Transverse colon (tissue), 4 donors: ENCODE results near the gene SYTL4. TPM values are rescaled to one million over a fixed set of nuclear protein-coding genes. Genes with fewer than 3 reads are reported as not detected.
"Not testable (repeated sequence)": the region's sequence is repeated elsewhere in the genome, so short reads cannot be mapped to it uniquely, and the experiment has no call there.

ENCODE experiments used
- DNase-seq: peaks from one replicate; pipeline ENCODE4 v3.0.0-alpha.2; 2019
- H3K27ac ChIP-seq, 4 donors: fragments of 200-600 bp; sonication (generic); 2 replicates each; pipeline ENCODE4 v1.5.1; 2016 to 2018; ENCODE audit warnings: inconsistent platforms in 4 of 4
- H3K27me3 ChIP-seq: fragments of 200-600 bp; sonication (generic); 2 replicates; pipeline ENCODE4 v1.5.1; 2017; ENCODE audit warnings: inconsistent platforms
- H3K36me3 ChIP-seq, 4 donors: fragments of 200-600 bp; sonication (generic); 2 replicates each; pipeline ENCODE4 v1.5.1; 2017 to 2019; ENCODE audit warnings: inconsistent platforms in 4 of 4
- H3K4me1 ChIP-seq, 4 donors: fragments of 200-600 bp; sonication (generic); 2 replicates each; pipeline ENCODE4 v1.5.1; 2017 to 2020; ENCODE audit warnings: inconsistent platforms in 4 of 4
- H3K4me3 ChIP-seq, 4 donors: fragments of 200-600 bp; sonication (generic); 1 replicate in 1 of 4; 2 replicates in 3 of 4; pipeline versions ENCODE4 v1.5.1 to v1.6.1; 2017 to 2019; ENCODE audit warnings: inconsistent platforms in 4 of 4
- H3K9me3 ChIP-seq, 2 donors: fragments of 200-600 bp; sonication (generic); 2 replicates each; pipeline ENCODE4 v1.5.1; 2017 to 2019; ENCODE audit warnings: inconsistent platforms in 2 of 2
- CTCF ChIP-seq, 5 experiments: fragments of 200-600 bp in 3 of 5; fragments of 450-650 bp in 2 of 5; sonication (generic) in 3 of 5; IDR thresholded peaks; 1 replicate in 2 of 5; 2 replicates in 3 of 5; pipeline ENCODE4 v1.5.1; 2016 to 2017; ENCODE audit warnings: antibody characterized with exemption in 5 of 5, inconsistent platforms in 3 of 5, mild to moderate bottlenecking in 2 of 5, moderate library complexity in 1 of 5
- EP300 ChIP-seq: sonication (generic); formaldehyde crosslinking; IDR thresholded peaks from one replicate; pipeline ENCODE4 v1.6.1; 2017; ENCODE audit warnings: antibody characterized with exemption, low read depth
- POLR2A ChIP-seq: fragments of 450-650 bp; IDR thresholded peaks from one replicate; pipeline ENCODE4 v1.6.1; 2016; ENCODE audit warnings: antibody characterized with exemption, mild to moderate bottlenecking, moderate library complexity
- POLR2AphosphoS5 ChIP-seq, 3 donors: sonication (generic); formaldehyde crosslinking; IDR thresholded peaks; one replicate each; pipeline ENCODE4 v1.6.1; 2016; ENCODE audit warnings: antibody characterized with exemption in 3 of 3
- WGBS, 2 donors: methylation state at CpG; one replicate each; pipeline ENCODE4 v1.1.5; 2018; ENCODE audit warnings: low coverage in 1 of 2; 5-methylcytosine and 5-hydroxymethylcytosine counted together
- in situ Hi-C, 4 donors: fragments of 200-750 bp; cut with MboI; loops; one replicate each; pipeline versions ENCODE4 v1.15.0 to v1.15.1; 2017; ENCODE audit warnings: low sequenced_read_pairs in 3 of 4, low pct_ligation_motif_present in 1 of 4, low pct_unique_long_range_greater_than_20kb in 1 of 4
- intact Hi-C: fragments of 100-400 bp; cut with DNase I; formaldehyde crosslinking; loops from one replicate; pipeline ENCODE4 v1.15.1; 2023; ENCODE audit warnings: low total_unique reads
- total RNA-seq, 4 donors: library from RNA; depleted of rRNA; stranded (reverse); fragments of >200 nt; gene quantifications; one replicate each; pipeline ENCODE4 v1.1.0, GENCODE V29; 2016

Gene SYTL4
- total RNA-seq, 4 donors from 2014 or later = 39.0 to 49.7 (median 43.1) TPM

DNA sequence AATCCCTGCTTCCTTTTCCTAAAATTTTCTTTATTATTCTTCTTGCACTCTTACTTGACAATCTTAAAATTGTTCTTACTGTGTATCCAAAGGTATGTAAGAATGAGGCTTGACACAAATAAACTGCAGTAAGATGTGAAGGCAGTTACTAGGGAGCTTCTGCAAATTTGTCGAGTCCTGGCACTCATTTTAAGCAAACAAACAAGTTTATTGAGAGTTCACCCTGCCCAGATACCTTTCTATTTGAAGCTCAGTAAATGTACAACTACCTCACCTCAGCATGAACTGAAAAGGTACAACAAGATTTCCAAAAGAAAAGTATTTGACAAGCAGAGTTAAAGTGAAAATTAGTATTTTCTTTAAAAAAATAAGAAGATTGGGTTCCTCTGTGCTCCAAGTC is 13.3 kb upstream of the SYTL4 start:
- in situ Hi-C loops = no loop called here
- Histone ChIP-seq H3K27ac (peak overlapping the region; percentile 72 to 82 (median 76)), H3K4me3 (no peak overlapping the region), H3K9me3 (no peaks in the 10 kb centered on the region), H3K27me3 (no peaks in the 10 kb centered on the region), H3K36me3 (no peaks in the 10 kb centered on the region), H3K4me1 (peaks cover 0 to 26% (median 5%) of the 10 kb centered on the region in 4 donors)
- TF ChIP-seq EP300 (no peak), POLR2AphosphoS5 (IDR thresholded peaks at IDR 0.05) (no peak), POLR2A (no peak), CTCF (IDR thresholded peaks at IDR 0.05) (no peak)
- no peak for DNase-seq
- intact Hi-C loops = no loop called here
- 0 to 23% methylated on average over 1 of the region's 1 CpG for WGBS, 2 donors

GRCh38 chrX:100743009-100743607 is 11.2 kb upstream of the SYTL4 start:
- Histone ChIP-seq H3K4me3 (no peak overlapping the region), H3K9me3 (no peaks in the 10 kb centered on the region), H3K27ac (no peak overlapping the region), H3K4me1 (peaks cover 0 to 26% (median 5%) of the 10 kb centered on the region in 4 donors), H3K36me3 (no peaks in the 10 kb centered on the region), H3K27me3 (no peaks in the 10 kb centered on the region)
- in situ Hi-C loops (no loop called here), intact Hi-C loops (no loop called here)
- TF ChIP-seq EP300 (no peak), POLR2AphosphoS5 (IDR thresholded peaks at IDR 0.05) (no peak), CTCF (IDR thresholded peaks at IDR 0.05) (no peak), POLR2A (no peak)
- DNase-seq = no peak
- 14 to 78% methylated on average over 1 to 2 of the region's 2 CpGs for WGBS, 2 donors

DNA sequence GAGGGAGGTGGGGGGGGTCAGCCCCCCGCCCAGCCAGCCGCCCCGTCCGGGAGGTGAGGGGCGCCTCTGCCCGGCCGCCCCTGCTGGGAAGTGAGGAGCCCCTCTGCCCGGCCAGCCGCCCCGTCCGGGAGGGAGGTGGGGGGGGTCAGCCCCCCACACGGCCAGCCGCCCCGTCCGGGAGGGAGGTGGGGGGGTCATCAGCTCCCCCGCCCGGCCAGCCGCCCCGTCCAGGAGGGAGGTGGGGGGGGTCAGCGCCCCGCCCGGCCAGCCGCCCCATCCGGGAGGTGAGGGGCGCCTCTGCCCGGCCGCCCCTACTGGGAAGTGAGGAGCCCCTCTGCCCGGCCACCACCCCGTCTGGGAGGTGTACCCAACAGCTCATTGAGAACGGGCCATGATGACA is 7.9 kb downstream of the SYTL4 start:
- H3K27ac ChIP-seq, DNase-seq, intact Hi-C loops, in situ Hi-C loops, H3K4me1 ChIP-seq, H3K36me3 ChIP-seq, H3K4me3 ChIP-seq, H3K27me3 ChIP-seq, H3K9me3 ChIP-seq: not testable (repeated sequence)
- no CpG with 5 or more reads among the region's 30 CpGs for WGBS, 2 donors

DNA sequence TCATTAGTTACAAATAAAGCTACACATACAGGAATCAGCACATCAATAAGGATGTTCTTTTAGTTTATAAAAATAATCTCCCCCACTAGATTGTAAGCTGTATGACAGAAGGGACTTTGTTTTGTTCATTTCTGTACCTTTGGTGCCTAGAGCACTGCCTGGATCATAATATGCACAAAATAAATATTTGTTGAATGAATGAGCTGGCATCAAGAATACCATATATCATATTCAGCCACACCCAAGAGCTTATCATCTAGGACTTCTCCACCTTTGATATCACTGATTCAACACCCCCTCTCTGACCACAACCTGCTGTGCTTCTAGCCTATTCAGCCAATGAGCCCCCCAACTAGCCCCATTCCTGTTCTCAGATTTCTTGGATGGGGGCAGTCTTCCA is 10.6 kb downstream of the SYTL4 start:
- in situ Hi-C loops (no loop called here), intact Hi-C loops (no loop called here)
- no peak for DNase-seq
- H3K27ac ChIP-seq = peak overlapping the region in 2 of 4 donors; percentile 49 to 52
- TF ChIP-seq CTCF (IDR thresholded peaks at IDR 0.05) (no peak), POLR2AphosphoS5 (IDR thresholded peaks at IDR 0.05) (no peak), EP300 (no peak), POLR2A (no peak)
- no peaks in the 10 kb centered on the region for H3K36me3 ChIP-seq
- no peaks in the 10 kb centered on the region for H3K4me1 ChIP-seq
- no peaks in the 10 kb centered on the region for H3K9me3 ChIP-seq
- H3K27me3 ChIP-seq = no peaks in the 10 kb centered on the region
- H3K4me3 ChIP-seq = no peak overlapping the region

DNA sequence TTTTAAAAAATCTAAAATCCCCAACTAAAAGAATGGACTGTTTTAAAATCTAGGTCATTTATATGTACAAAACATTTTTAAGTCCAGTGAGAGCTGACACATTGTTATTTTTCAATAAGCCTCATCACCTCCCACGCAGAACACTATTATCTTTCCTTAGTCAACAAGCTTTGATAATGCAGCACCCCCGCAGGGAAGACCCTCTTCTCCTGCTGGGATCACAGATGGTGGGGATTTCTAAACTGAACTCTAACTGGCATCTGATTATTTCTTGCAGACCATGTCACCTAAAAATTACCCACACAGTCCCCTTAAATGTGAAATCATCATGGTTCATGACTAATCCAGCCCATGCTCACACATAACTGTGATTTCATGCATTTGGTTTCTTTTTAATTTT is 11.6 kb downstream of the SYTL4 start:
- Histone ChIP-seq H3K36me3 (no peaks in the 10 kb centered on the region), H3K9me3 (no peaks in the 10 kb centered on the region), H3K27me3 (no peaks in the 10 kb centered on the region), H3K4me1 (no peaks in the 10 kb centered on the region), H3K27ac (no peak overlapping the region), H3K4me3 (no peak overlapping the region)
- intact Hi-C loops = no loop called here
- in situ Hi-C loops = no loop called here
- DNase-seq = no peak
- 75% methylated on average over 2 of the region's 2 CpGs; no CpG with 5 or more reads in 1 of the 2 donors for WGBS, 2 donors
- TF ChIP-seq EP300 = no peak
- TF ChIP-seq CTCF (IDR thresholded peaks at IDR 0.05) = no peak
- no peak for TF ChIP-seq POLR2AphosphoS5 (IDR thresholded peaks at IDR 0.05)
- TF ChIP-seq POLR2A = no peak
